Psoas muscle (tissue), 8 donors: Measurements from ENCODE around the gene PLEKHM1. TPM values are rescaled to one million over a fixed set of nuclear protein-coding genes. Genes with fewer than 3 reads are reported as not detected.
A peak's percentile ranks its signal among the peaks of the same experiment; 100 is the strongest.
"Not testable (repeated sequence)": the region's sequence is repeated elsewhere in the genome, so short reads cannot be mapped to it uniquely, and the experiment has no call there.

Experiments
- ATAC-seq, 4 donors: fragments of 200-7000 bp; cut with Tn5 transposase; one replicate each; pipeline ENCODE4 v1.9.1; 2020; ENCODE audit warnings: moderate library complexity in 3 of 4, mild to moderate bottlenecking in 2 of 4
- DNase-seq, 2 donors: peaks; one replicate each; pipeline ENCODE4 v3.0.0-alpha.2; 2020
- H3K27ac ChIP-seq: fragments of 200-600 bp; one replicate; pipeline ENCODE4 v1.8.0; 2022
- H3K27me3 ChIP-seq, 3 donors: fragments of 200-600 bp in 1 of 3; one replicate each; pipeline versions ENCODE4 v1.6.1 to v1.8.0; 2013 to 2022; ENCODE audit warnings: low read length in 2 of 3, mild to moderate bottlenecking in 2 of 3, moderate library complexity in 1 of 3; ENCODE audit not compliant: insufficient read depth in 3 of 3
- H3K36me3 ChIP-seq, 2 donors: fragments of 200-600 bp in 1 of 2; one replicate each; pipeline versions ENCODE4 v1.6.1 to v1.8.0; 2013 to 2022; ENCODE audit warnings: low read depth in 1 of 2, mild to moderate bottlenecking in 1 of 2, moderate library complexity in 1 of 2; ENCODE audit not compliant: insufficient read depth in 1 of 2
- H3K4me1 ChIP-seq: fragments of 200-600 bp; one replicate; pipeline ENCODE4 v1.8.0; 2022
- H3K4me3 ChIP-seq: fragments of 200-600 bp; one replicate; pipeline ENCODE4 v1.8.0; 2022; ENCODE audit warnings: mild to moderate bottlenecking
- H3K9me3 ChIP-seq: fragments of 200-600 bp; one replicate; pipeline ENCODE4 v1.8.0; 2022
- CTCF ChIP-seq: fragments of 200-600 bp; IDR thresholded peaks from one replicate; pipeline ENCODE4 v1.8.0; 2022; ENCODE audit warnings: antibody characterized with exemption
- WGBS, 3 donors: extraction: QIAGEN DNeasy Blood & Tissue Kit; methylation state at CpG; one replicate each; pipeline versions ENCODE4 v1.1.6 to v1.1.7; 2013; 5-methylcytosine and 5-hydroxymethylcytosine counted together
- intact Hi-C, 2 donors: fragments of 100-400 bp; cut with DNase I; formaldehyde crosslinking; loops; one replicate each; pipeline versions ENCODE4 v1.11.0 to v1.14.2; 2022
- polyA plus RNA-seq, 3 donors: library from polyadenylated mRNA; stranded (reverse); fragments of 200-250 nt; gene quantifications; one replicate each; pipeline ENCODE4 v1.2.3, GENCODE V29; 2013
- total RNA-seq, 4 donors: library from RNA; stranded (reverse); fragmentation: NEBNext Ultra II Directional in 2 of 4; extraction: Animal tissue kit (Norgen Biotek cat#: 25700) in 2 of 4; gene quantifications; one replicate each; pipeline versions ENCODE4 v1.2.1 to v1.2.4, GENCODE V29; 2021 to 2023
- donor health status: healthy with polysubstance abuse.
- donor health status: DM: no; HTN: no; CAD: no; lungs with moderate emphysema.
- donor health status: Bipolar disorder and iron deficiency.
- donor health status: healthy.
- donor health status: DM: yes; HTN: yes; CAD: no.
- donor health status: DM: no; HTN: no; CAD: no.
- donor health status: DM: no; HTN: no; CAD: no.
- donor health status: DM: yes; HTN: yes; CAD: no.

Gene PLEKHM1
- total and polyA plus RNA-seq, 7 donors = 13.0 to 47.6 (median 25.5) TPM

- WGBS, 3 donors = 59 to 64% (median 61%) methylated on average over 12 to 14 of the region's 14 CpGs
- DNase-seq (no peak), ATAC-seq (no peak)
- H3K4me1 ChIP-seq = peaks cover 18% of the 10 kb centered on the region
- no peak overlapping the region for H3K27ac ChIP-seq
- H3K9me3 ChIP-seq = no peaks in the 10 kb centered on the region
- H3K27me3 ChIP-seq = no peaks in the 10 kb centered on the region
- no peak for TF ChIP-seq CTCF
- H3K36me3 ChIP-seq = peaks cover 3 to 34% of the 10 kb centered on the region in 2 donors
- H3K4me3 ChIP-seq = no peak overlapping the region
- intact Hi-C loops = no loop called here
These were observed 48.8 kb downstream of the PLEKHM1 start for GRCh38 chr17:45441526-45442310.

- H3K9me3 ChIP-seq, DNase-seq, intact Hi-C loops, H3K4me3 ChIP-seq, H3K27me3 ChIP-seq: not testable (repeated sequence)
- 12 to 26% (median 19%) methylated on average over 6 to 7 of the region's 7 CpGs for WGBS, 3 donors
- peak; percentile 41 to 55 (median 53) for ATAC-seq
- Histone ChIP-seq H3K4me1 (peaks cover 18% of the 10 kb centered on the region), H3K27ac (peak overlapping the region; percentile 41), H3K36me3 (peaks cover 3 to 39% of the 10 kb centered on the region in 2 donors)
These were observed 49.5 kb downstream of the PLEKHM1 start for GRCh38 chr17:45440839-45441515.

- TF ChIP-seq CTCF = no peak
- peaks cover 18% of the 10 kb centered on the region for H3K4me1 ChIP-seq
- H3K27me3 ChIP-seq = no peaks in the 10 kb centered on the region
- H3K36me3 ChIP-seq = peaks cover 3 to 42% of the 10 kb centered on the region in 2 donors
- intact Hi-C loops = no loop called here
- peak overlapping the region; percentile 41 for H3K27ac ChIP-seq
- DNase-seq (no peak), ATAC-seq (peak; percentile 2 to 54 (median 16))
- H3K4me3 ChIP-seq = no peak overlapping the region
- WGBS, 3 donors = 43 to 54% (median 53%) methylated on average over 10 of the region's 10 CpGs
- H3K9me3 ChIP-seq = no peaks in the 10 kb centered on the region
These were observed 50.3 kb downstream of the PLEKHM1 start for GRCh38 chr17:45440161-45440778.

GRCh38 chr17:45438931-45439610, 51.5 kb downstream of the PLEKHM1 start:
- Histone ChIP-seq H3K27ac (peak overlapping the region; percentile 41), H3K9me3 (no peaks in the 10 kb centered on the region), H3K36me3 (peaks cover 3 to 48% of the 10 kb centered on the region in 2 donors), H3K4me1 (peaks cover 18% of the 10 kb centered on the region), H3K4me3 (no peak overlapping the region), H3K27me3 (no peaks in the 10 kb centered on the region)
- peak; percentile 63 to 90 (median 86) for ATAC-seq
- WGBS, 3 donors = 56 to 72% (median 58%) methylated on average over 11 of the region's 11 CpGs
- intact Hi-C loops = loop anchor here in 1 of 2 donors (10.0 kb wide), 1 partner anchor 146 kb away; no protein-coding TSS in a partner anchor
- no peak for TF ChIP-seq CTCF
- DNase-seq = peak in 1 of 2 donors; percentile 75
